ENCODE results near the gene TSPAN32. TPM values are rescaled to one million over a fixed set of nuclear protein-coding genes. Genes with fewer than 3 reads are reported as not detected.

The TSPAN32 gene
- total RNA-seq, 3 donors from 2014 or later (not counting 1 experiment from before 2014, with no cell fraction given), result 268 to 327 (median 299) TPM

- no peaks in the 10 kb centered on the region for H3K36me3 ChIP-seq (ENCODE audit: control insufficient read depth, insufficient read depth, low read length)
- no peak overlapping the region for H3K4me3 ChIP-seq (ENCODE audit: low read length)
- TF ChIP-seq CTCF (IDR thresholded peaks at IDR 0.05), result no peak
- ATAC-seq (no peak), DNase-seq (no peak)
- H3K4me1 ChIP-seq (ENCODE audit: control insufficient read depth, insufficient read depth, low read length), result peaks cover 28% of the 10 kb centered on the region
- no peaks in the 10 kb centered on the region for H3K9me3 ChIP-seq (ENCODE audit: control insufficient read depth, insufficient read depth, low read length)
- peaks cover 2% of the 10 kb centered on the region for H3K27me3 ChIP-seq (ENCODE audit: control insufficient read depth, insufficient read depth, low read length)
- intact Hi-C loops (cut with micrococcal nuclease), result no loop called here
- Mint-ChIP-seq H3K27ac (peak overlapping the region in 1 of 2 donors; percentile 20), H3K27me3 (ENCODE audit: low read depth in 2 of 2) (peaks cover 0 to 3% of the 10 kb centered on the region in 2 donors), H3K9me3 (no peaks in the 10 kb centered on the region), H3K4me3 (no peak overlapping the region), H3K36me3 (no peaks in the 10 kb centered on the region), H3K4me1 (peaks cover 16 to 33% of the 10 kb centered on the region in 2 donors)
- WGBS (ENCODE audit: insufficient coverage), result 91% methylated on average over 7 of the region's 7 CpGs
- no peak overlapping the region for H3K27ac ChIP-seq (ENCODE audit: low read length)
Observed at GRCh38 chr11:2272946-2273280, 28.9 kb upstream of the TSPAN32 start.

- Histone ChIP-seq H3K27ac (ENCODE audit: low read length) (no peak overlapping the region), H3K4me1 (ENCODE audit: control insufficient read depth, insufficient read depth, low read length) (peaks cover 24% of the 10 kb centered on the region), H3K4me3 (ENCODE audit: low read length) (no peak overlapping the region), H3K27me3 (ENCODE audit: control insufficient read depth, insufficient read depth, low read length) (peaks cover 2% of the 10 kb centered on the region), H3K36me3 (ENCODE audit: control insufficient read depth, insufficient read depth, low read length) (no peaks in the 10 kb centered on the region), H3K9me3 (ENCODE audit: control insufficient read depth, insufficient read depth, low read length) (no peaks in the 10 kb centered on the region)
- intact Hi-C loops (cut with micrococcal nuclease), result no loop called here
- peaks cover 0 to 5% of the 10 kb centered on the region in 2 donors for H3K27me3 Mint-ChIP-seq (ENCODE audit: low read depth in 2 of 2)
- H3K4me3 Mint-ChIP-seq, result no peak overlapping the region
- WGBS (ENCODE audit: insufficient coverage), result 90% methylated on average over 13 of the region's 15 CpGs
- no peak for TF ChIP-seq CTCF (IDR thresholded peaks at IDR 0.05)
- DNase-seq (no peak), ATAC-seq (no peak)
- peak overlapping the region in 1 of 2 donors; percentile 20 for H3K27ac Mint-ChIP-seq
- H3K9me3 Mint-ChIP-seq, result no peaks in the 10 kb centered on the region
- H3K36me3 Mint-ChIP-seq, result no peaks in the 10 kb centered on the region
- H3K4me1 Mint-ChIP-seq, result peaks cover 14 to 30% of the 10 kb centered on the region in 2 donors
Observed at GRCh38 chr11:2273311-2273710, 28.5 kb upstream of the TSPAN32 start.

GRCh38 chr11:2273771-2274170 lies 28.0 kb upstream of the TSPAN32 start:
- Mint-ChIP-seq H3K9me3 (peaks cover 0 to under 1% of the 10 kb centered on the region in 2 donors), H3K27me3 (ENCODE audit: low read depth in 2 of 2) (peaks cover 0 to 5% of the 10 kb centered on the region in 2 donors), H3K4me1 (peaks cover 9 to 25% of the 10 kb centered on the region in 2 donors), H3K36me3 (no peaks in the 10 kb centered on the region), H3K27ac (no peak overlapping the region), H3K4me3 (no peak overlapping the region)
- intact Hi-C loops (cut with micrococcal nuclease), result no loop called here
- Histone ChIP-seq H3K4me3 (ENCODE audit: low read length) (no peak overlapping the region), H3K4me1 (ENCODE audit: control insufficient read depth, insufficient read depth, low read length) (peaks cover 19% of the 10 kb centered on the region), H3K36me3 (ENCODE audit: control insufficient read depth, insufficient read depth, low read length) (no peaks in the 10 kb centered on the region), H3K9me3 (ENCODE audit: control insufficient read depth, insufficient read depth, low read length) (no peaks in the 10 kb centered on the region), H3K27ac (ENCODE audit: low read length) (no peak overlapping the region), H3K27me3 (ENCODE audit: control insufficient read depth, insufficient read depth, low read length) (peaks cover 2% of the 10 kb centered on the region)
- 91% methylated on average over 12 of the region's 12 CpGs for WGBS (ENCODE audit: insufficient coverage)
- TF ChIP-seq CTCF (IDR thresholded peaks at IDR 0.05), result no peak
- ATAC-seq (no peak), DNase-seq (no peak)
